ENCODE data around the gene SORL1.
"Not testable (repeated sequence)": the region's sequence is repeated elsewhere in the genome, so short reads cannot be mapped to it uniquely, and the experiment has no call there.

Gene SORL1

DNA sequence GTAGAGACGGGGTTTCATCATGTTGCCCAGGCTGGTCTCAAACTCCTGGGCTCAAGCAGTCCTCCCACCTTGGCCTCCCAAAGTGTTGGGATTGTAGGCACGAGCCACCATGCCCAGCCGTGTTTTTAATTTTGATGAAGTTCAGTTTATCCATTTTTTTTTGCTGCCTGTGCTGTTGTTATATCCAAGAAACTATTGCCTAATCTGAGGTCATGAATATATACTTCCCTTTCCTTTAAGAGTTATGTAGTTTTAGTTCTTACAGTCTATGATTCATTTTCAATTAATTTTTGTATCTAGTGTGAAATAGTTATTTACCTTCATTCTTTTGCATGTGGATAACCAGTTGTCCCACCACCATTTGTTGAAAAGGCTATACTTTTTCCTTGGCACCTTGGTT lies 50.9 kb downstream of the SORL1 start:
- DNase-seq (ENCODE audit: low read depth): no peak

GRCh38 chr11:121506237-121506636 lies 54.1 kb downstream of the SORL1 start:
- not testable (repeated sequence) for DNase-seq (ENCODE audit: low read depth)

GRCh38 chr11:121508449-121508848 lies 56.3 kb downstream of the SORL1 start:
- DNase-seq (ENCODE audit: low read depth): no peak

- no peak for DNase-seq (ENCODE audit: low read depth)
Measured at GRCh38 chr11:121510438-121510837, 58.3 kb downstream of the SORL1 start.

DNA sequence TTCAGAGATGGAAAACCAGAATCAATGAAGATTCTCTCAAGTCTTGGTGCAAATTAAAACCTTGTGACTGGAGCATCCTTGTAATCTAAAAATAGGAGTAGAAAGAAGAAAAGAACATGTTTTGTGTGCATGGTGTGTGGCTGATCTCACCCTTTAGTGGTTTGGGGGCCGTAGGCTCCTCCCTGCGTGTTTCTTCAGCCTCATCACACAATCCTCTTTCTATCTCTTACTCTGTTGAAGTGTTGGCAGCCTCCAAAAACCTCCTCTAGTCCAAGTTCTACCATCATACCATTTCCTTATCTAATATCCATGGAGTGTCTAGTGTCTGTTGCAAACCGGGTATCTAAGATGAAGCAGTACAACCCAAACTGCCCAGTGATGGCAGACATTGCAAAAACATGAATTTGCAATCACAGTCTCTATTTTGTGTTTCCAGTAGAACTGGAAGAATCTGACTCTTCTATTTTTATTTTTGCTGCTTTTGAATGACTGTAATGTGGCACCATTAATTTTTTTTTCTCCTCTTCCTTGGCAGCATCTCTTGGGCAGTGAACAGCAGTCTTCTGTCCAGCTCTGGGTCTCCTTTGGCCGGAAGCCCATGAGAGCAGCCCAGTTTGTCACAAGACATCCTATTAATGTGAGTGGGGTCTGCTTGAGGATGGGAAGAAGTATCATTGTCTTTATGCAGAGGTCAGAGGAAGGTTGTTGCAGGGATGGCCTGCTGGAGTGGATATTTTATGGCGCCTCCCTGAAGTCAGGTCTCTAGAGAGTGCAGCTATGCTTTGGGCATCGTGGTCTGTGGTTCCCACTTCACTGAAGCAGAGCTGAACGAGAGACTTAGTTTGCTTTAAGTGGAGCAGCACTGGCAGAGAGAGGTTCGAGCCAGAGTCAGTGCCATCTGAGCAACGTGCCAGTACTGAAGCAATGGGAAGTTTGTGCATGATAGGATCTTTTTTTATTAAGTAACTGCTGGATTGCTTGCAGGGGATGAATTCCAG lies 60.7 kb downstream of the SORL1 start:
- no peak for DNase-seq (ENCODE audit: low read depth)

- DNase-seq (ENCODE audit: low read depth): no peak
Measured at GRCh38 chr11:121513807-121514206, 61.7 kb downstream of the SORL1 start.

GRCh38 chr11:121514432-121515334 lies 62.6 kb downstream of the SORL1 start:
- DNase-seq (ENCODE audit: low read depth): no peak

GRCh38 chr11:121515335-121515671 lies 63.2 kb downstream of the SORL1 start:
- no peak for DNase-seq (ENCODE audit: low read depth)

DNA sequence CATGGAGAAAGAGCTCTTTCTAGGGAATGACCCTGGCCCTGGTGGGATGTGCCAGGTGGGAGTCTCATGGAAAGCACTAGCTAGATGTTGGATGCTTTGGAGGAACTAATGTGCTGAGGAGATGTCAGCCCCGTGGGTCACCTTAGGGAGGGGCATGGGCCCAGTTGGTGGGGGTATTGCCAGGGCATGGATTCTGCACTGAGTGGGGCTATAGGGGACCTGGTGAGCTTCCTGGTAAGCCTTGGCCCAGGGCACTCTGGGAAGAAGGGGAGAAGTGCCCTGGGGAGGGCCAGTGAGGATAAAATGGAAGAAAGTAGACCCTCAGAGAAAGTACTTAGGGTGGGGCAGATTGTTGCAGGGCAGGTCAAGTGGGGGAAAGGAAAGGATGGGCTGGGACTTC lies 65.9 kb downstream of the SORL1 start:
- no peak for DNase-seq (ENCODE audit: low read depth)

DNA sequence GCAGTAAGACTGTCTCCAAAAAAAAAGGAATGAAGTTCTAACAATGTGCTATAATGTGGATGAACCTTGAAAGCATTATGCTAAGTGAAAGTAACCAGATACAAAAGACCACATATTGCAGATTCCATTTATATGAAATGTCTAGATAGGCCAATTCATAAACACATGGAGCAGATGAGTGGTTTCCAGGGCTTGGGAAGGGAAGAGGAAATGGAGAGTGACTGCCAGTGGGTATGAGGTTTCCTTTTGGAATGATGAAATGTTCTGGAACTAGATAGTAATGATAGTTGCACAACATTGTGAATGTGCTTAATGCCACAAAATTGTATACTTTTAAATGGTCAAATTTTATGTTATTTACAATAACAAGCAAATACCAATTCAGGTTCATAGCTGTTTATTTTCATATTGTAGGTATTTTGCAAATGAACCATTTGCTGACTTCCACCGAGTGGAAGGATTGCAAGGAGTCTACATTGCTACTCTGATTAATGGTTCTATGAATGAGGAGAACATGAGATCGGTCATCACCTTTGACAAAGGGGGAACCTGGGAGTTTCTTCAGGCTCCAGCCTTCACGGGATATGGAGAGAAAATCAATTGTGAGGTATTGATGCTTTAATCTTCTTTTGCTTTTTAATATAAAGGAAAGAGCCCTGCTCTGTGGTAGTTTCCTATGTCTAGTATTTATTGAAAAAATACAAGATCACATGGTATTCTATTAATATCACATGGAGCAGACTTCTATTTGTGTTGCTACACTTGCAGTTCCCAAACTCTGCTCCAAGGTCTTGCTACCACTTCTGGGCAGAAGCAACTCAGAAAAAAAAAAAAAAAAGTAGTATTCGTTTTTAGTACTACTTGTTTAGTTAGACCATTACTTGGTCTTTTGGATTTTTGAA lies 68.4 kb downstream of the SORL1 start:
- no peak for DNase-seq (ENCODE audit: low read depth)

DNA sequence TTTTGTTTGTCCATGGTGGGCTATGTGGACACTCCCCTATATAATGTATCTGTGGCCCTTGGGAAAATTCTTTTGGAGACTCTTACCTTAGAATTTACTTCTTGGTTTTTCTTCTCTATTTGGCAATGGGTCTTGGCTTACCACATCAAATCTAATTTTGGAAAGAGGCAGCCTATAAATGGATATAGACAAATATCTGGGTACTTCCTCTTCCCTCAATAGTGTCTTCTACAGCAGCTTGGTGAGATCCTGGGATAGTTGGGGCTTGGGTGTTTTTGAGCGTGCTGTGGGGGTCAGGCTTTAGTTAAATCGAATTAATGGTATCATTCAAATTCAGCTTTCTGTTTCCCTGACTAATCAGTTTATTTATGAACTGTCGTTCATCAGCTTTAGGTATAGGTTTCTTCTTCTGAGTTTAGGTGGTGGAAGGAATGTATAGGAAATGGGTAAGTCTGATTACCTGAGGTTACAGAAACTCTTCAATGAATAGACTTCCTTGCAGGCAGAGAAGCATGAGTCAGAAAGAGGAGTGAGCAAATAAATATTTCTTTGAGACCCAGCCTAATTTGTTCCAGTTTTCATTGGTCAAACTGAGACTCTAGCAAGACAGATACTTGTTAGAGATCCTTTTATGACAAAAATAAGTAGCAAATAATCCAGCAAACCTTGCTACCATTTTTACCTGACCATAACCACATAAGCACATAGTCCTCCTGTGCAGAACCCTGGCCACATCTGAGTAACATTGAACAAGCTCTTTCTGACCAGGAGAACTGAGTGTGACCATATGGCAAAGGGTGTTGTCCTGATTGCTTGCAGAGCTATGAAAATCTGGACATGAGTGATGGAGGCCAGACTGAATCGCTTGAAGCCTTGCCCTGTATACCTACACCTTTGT lies 69.3 kb downstream of the SORL1 start:
- no peak for DNase-seq (ENCODE audit: low read depth)

DNA sequence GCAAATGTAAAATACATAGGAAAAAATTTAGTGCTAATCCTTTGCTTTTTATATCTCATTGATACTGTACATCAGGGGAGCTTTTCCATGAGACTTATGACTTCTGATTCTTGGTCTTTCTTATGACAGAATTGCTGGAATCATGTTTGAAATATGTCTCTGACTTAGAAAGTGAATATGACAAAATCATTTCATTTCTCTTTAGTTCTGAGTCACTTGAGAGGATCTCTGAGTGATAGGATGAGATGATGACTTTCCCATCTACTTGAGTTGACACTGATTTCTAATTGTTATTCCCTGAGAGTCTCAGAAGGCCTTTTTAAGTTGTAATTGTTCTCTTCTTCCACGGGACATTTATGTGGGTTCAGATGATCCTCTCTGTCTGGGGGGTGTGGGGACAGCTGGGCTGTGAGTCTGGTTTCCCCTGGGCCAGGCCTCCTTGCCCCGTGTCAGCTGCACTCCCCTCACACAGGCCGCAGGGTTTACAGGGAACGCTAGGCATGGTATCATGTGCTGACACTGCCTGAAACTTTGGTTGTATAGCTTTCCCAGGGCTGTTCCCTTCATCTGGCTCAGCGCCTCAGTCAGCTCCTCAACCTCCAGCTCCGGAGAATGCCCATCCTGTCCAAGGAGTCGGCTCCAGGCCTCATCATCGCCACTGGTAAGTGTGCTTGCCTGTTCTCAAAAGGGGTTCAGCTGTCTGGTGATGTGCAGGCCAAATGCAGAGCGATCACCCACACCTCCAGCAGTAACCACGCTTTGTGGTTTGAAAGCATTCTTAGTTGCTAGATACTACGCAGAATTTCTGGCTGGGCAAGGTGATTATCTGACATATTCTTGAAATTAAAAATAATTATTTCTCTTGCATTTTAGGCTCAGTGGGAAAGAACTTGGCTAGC lies 70.2 kb downstream of the SORL1 start:
- no peak for DNase-seq (ENCODE audit: low read depth)

GRCh38 chr11:121523581-121524232 lies 71.6 kb downstream of the SORL1 start:
- DNase-seq (ENCODE audit: low read depth): no peak

DNA sequence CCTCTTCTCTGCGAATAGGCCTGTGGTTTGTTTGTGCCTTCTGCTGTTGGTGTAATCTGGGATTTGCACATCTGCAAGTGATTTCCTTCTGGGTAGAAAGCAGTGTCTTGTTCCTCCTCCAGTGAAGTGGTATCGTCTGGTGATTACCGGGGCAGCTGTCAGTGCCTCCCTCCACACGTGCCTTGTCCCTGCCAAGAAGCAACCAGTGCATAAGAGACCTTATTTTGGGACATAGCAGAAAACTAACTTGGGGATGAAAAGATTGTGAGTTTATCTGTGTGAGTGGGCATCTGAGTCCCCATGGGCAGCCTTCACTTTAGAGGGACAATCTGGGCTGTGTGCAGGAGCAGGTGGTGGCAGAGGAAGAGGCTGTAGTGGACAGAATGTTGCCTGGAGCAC lies 72.1 kb downstream of the SORL1 start:
- DNase-seq (ENCODE audit: low read depth): no peak

- no peak for DNase-seq (ENCODE audit: low read depth)
Measured at GRCh38 chr11:121525376-121525775, 73.3 kb downstream of the SORL1 start.

DNA sequence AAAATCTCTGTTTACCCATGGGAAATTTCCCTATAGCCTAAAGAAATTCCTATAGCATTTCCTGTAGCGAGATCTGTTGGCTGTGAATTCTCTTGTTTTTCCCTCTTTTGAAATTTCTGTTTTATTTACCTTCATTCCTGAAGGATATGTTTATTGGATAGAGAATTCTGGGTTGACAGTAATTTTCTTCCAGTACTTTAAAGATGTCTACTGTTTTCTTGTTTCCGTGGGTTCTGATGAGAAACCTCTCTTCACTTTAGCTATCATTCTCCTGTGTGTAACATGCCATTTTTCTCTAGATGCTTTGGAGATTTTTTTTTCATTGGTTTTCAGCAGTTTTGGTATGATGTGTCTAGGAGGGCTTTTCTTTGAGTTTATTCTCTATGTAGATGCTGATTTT lies 78.1 kb downstream of the SORL1 start:
- DNase-seq (ENCODE audit: low read depth): no peak

DNA sequence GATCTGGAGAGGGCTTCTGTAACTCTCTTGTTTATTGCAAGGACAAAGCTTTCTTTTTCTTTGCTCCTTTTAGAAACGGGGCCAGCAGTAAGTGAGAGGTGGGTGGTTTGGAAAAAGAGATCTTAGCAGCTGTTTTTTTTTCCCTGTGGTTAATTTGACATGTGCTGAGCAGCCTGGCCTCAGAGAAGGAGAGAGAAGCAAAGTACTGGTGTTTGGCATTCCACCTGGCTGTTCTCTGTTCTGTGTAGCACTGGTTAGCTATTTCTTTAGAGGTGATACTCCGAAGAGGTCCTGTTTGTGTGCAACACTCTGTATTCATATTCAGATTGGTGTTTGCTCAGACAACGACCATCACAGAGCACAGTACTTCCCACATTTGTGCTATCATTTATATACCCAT lies 81.5 kb downstream of the SORL1 start:
- DNase-seq (ENCODE audit: low read depth): no peak

DNA sequence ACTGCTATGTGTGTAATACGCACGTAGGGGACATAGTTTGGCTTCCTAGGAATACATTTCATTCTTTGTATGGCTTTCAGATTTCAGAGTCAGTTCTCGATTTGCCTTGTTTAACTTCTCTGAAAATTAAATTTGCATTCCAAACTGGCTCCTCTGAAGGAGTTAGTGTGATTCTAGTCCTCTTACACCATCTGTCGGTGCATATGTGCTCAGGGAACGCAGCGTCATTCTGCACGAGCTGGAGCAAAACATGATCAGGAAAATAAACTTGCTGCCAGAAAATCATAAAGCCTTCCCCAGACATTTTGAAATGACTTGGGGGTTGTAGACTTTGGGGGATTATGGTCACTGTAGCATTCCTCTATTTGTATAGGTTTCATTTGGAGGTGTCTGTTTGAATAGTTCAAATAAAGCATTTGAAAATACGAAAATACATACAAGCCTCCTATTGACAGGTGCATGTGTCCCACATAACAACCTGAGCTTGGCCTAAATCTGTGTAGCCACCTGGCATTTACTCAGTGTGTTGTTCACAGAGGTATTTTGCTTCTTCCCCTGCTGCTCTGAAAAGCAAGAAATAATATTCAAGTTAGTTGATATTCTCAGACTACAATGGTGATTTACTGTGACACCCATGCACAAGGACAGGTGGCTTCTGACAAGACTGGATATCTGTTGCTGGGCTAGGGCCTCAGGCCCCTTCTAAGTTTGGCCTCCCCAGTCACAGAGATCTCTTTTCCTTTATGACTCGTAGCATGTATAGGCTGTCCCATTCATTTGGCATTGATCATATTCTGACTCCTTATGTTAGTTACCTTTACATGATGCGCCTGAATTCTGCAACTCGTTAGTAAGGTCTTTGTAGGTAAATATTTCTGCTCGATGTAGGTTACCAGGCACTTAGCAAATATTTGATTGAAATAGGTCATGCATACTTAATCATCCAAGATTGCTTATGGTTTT lies 82.3 kb downstream of the SORL1 start:
- no peak for DNase-seq (ENCODE audit: low read depth)
